DOHH2 (cell line): ENCODE results near the gene MYH2.

Experiments used
- EZH2phosphoT487 ChIP-seq: fragments of 200-600 bp; sonication (generic); IDR thresholded peaks from 2 replicates; pipeline ENCODE4 v1.6.1; 2017; ENCODE audit warnings: borderline replicate concordance, mild to moderate bottlenecking, antibody characterized with exemption, low read length, moderate library complexity, mixed read lengths
- TF ChIP-seq, protein P1 (sequence below): fragments of 200-600 bp; sonication (generic); IDR thresholded peaks from one replicate; pipeline ENCODE4 v1.5.1; 2014; ENCODE audit warnings: antibody characterized with exemption, mild to moderate bottlenecking, low read depth, low read length; ENCODE audit not compliant: poor library complexity, severe bottlenecking

DNA sequence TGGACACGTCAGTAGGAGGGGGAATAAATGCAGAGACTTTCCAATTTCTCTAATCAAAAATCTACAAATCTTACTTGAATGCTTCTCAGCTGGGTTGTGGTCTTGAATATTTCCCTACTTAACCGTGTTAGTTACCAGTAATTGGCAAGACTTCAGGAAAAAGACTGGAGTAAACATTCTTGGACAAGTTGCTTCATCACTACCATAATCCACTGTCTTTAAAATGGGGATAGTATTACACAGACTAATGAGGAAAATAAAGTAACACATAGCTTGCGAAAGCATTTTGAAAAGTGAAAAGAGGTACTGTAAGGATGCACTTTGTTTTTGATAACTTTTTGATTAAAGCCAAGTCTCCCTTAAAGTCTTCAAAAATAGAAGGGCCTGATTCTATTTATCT, 49.5 kb downstream of the MYH2 start:
- TF ChIP-seq, protein P1, sequence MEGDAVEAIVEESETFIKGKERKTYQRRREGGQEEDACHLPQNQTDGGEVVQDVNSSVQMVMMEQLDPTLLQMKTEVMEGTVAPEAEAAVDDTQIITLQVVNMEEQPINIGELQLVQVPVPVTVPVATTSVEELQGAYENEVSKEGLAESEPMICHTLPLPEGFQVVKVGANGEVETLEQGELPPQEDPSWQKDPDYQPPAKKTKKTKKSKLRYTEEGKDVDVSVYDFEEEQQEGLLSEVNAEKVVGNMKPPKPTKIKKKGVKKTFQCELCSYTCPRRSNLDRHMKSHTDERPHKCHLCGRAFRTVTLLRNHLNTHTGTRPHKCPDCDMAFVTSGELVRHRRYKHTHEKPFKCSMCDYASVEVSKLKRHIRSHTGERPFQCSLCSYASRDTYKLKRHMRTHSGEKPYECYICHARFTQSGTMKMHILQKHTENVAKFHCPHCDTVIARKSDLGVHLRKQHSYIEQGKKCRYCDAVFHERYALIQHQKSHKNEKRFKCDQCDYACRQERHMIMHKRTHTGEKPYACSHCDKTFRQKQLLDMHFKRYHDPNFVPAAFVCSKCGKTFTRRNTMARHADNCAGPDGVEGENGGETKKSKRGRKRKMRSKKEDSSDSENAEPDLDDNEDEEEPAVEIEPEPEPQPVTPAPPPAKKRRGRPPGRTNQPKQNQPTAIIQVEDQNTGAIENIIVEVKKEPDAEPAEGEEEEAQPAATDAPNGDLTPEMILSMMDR = no peak
- TF ChIP-seq EZH2phosphoT487 = no peak
